Fibroblast of villous mesenchyme (primary cell): Measurements from ENCODE around the gene AIFM2. TPM values are rescaled to one million over a fixed set of nuclear protein-coding genes. Genes with fewer than 3 reads are reported as not detected.

Experiments
- DNase-seq: peaks from one replicate; pipeline ENCODE4 v3.0.0-alpha.2; 2010; ENCODE audit warnings: low read depth
- H3K4me3 ChIP-seq: 2 replicates; pipeline ENCODE4 v1.5.1; 2011; ENCODE audit warnings: low read depth, mild to moderate bottlenecking, low read length
- CTCF ChIP-seq: IDR thresholded peaks from 2 replicates; pipeline ENCODE4 v1.5.1; 2012; ENCODE audit warnings: low read depth, mild to moderate bottlenecking, low read length; ENCODE audit not compliant: insufficient read depth
- total RNA-seq: library from RNA; depleted of rRNA; stranded (reverse); fragments of >200 nt; gene quantifications from 2 replicates; pipeline ENCODE4 v1.2.3, GENCODE V29; 2012

AIFM2 gene
- total RNA-seq, 1 donor: 7.8 TPM

- TF ChIP-seq CTCF: peak; percentile 69
- H3K4me3 ChIP-seq: peak within 1 kb of the TSS; percentile 68
- DNase-seq: peak; percentile 98
Measured at GRCh38 chr10:70146489-70147258, 14.0 kb upstream of the AIFM2 start, which contains the start of gene TYSND1. Gene TYSND1, minus strand, starts transcription at chr10:70146700. Its CDS starts 114 bp downstream, at chr10:70146586.

GRCh38 chr10:70145666-70146488, 13.3 kb upstream of the AIFM2 start:
- H3K4me3 ChIP-seq: peak overlapping the region; percentile 68
- peak; percentile 35 for TF ChIP-seq CTCF
- DNase-seq: peak; percentile 60

GRCh38 chr10:70145166-70145665, 12.6 kb upstream of the AIFM2 start:
- no peak for TF ChIP-seq CTCF
- DNase-seq: no peak
- H3K4me3 ChIP-seq: peak overlapping the region; percentile 68

- DNase-seq: no peak
- no peak for TF ChIP-seq CTCF
- peak overlapping the region; percentile 68 for H3K4me3 ChIP-seq
Measured at GRCh38 chr10:70144372-70145110, 11.9 kb upstream of the AIFM2 start.

- TF ChIP-seq CTCF: no peak
- no peak overlapping the region for H3K4me3 ChIP-seq
- DNase-seq: no peak
Measured at GRCh38 chr10:70142555-70142954, 9.9 kb upstream of the AIFM2 start.

GRCh38 chr10:70140297-70140696, 7.7 kb upstream of the AIFM2 start:
- no peak overlapping the region for H3K4me3 ChIP-seq
- no peak for TF ChIP-seq CTCF
- no peak for DNase-seq
